Measurements from ENCODE around the gene AP3M1. TPM values are rescaled to one million over a fixed set of nuclear protein-coding genes. Genes with fewer than 3 reads are reported as not detected.

Gene AP3M1
- 28.3 and 29.9 TPM in 2 replicates for total RNA-seq

GRCh38 chr10:74150204-74150989 lies at the start of gene AP3M1:
Gene AP3M1, minus strand, starts transcription at chr10:74150828. Its CDS starts 12,449 bp downstream, at chr10:74138379.

GRCh38 chr10:74150990-74151878 lies 606 bp upstream of the AP3M1 start, which contains the start of gene ADK:
Gene ADK, plus strand, starts transcription at chr10:74151221. Its CDS starts 58 bp downstream, at chr10:74151279.

Other genes with a start within 250 kb of the AP3M1 start
- 156 and 449 TPM in 2 replicates for gene PLAU, start 239.7 kb downstream of the AP3M1 start, total RNA-seq
- 122 and 173 TPM in 2 replicates for gene VCL, start 152.7 kb downstream of the AP3M1 start, total RNA-seq
- 12.4 and 26.9 TPM in 2 replicates for gene ADK, start 393 bp upstream of the AP3M1 start, total RNA-seq

All from epithelial cell of alveolus of lung (primary cell).